ENCODE measurements around the gene SDHB.
"Not testable (repeated sequence)": the region's sequence is repeated elsewhere in the genome, so short reads cannot be mapped to it uniquely, and the experiment has no call there.

The SDHB gene

GRCh38 chr1:17075470-17076255, 21.8 kb upstream of the SDHB start:
- DNase-seq (ENCODE audit: low spot score) = no peak

- DNase-seq (ENCODE audit: low spot score) = no peak
These were observed 18.0 kb upstream of the SDHB start for GRCh38 chr1:17071794-17072193.

- DNase-seq (ENCODE audit: low spot score) = no peak
These were observed 16.3 kb upstream of the SDHB start for GRCh38 chr1:17070163-17070525.

GRCh38 chr1:17069452-17070162, 15.8 kb upstream of the SDHB start:
- DNase-seq (ENCODE audit: low spot score) = peak; percentile 38

- DNase-seq (ENCODE audit: low spot score) = no peak
These were observed 15.0 kb upstream of the SDHB start for GRCh38 chr1:17068789-17069188.

GRCh38 chr1:17067465-17068240, 13.8 kb upstream of the SDHB start:
- no peak for DNase-seq (ENCODE audit: low spot score)

- DNase-seq (ENCODE audit: low spot score) = no peak
These were observed 13.2 kb upstream of the SDHB start for GRCh38 chr1:17067069-17067426.

- DNase-seq (ENCODE audit: low spot score) = no peak
These were observed 12.7 kb upstream of the SDHB start for GRCh38 chr1:17066361-17067068.

- no peak for DNase-seq (ENCODE audit: low spot score)
These were observed 11.8 kb upstream of the SDHB start for GRCh38 chr1:17065666-17066065.

- not testable (repeated sequence) for DNase-seq (ENCODE audit: low spot score)
These were observed 8.9 kb upstream of the SDHB start for GRCh38 chr1:17062751-17063150.

GRCh38 chr1:17061892-17062291, 8.1 kb upstream of the SDHB start:
- no peak for DNase-seq (ENCODE audit: low spot score)

GRCh38 chr1:17061486-17061885, 7.7 kb upstream of the SDHB start:
- no peak for DNase-seq (ENCODE audit: low spot score)

- no peak for DNase-seq (ENCODE audit: low spot score)
These were observed 6.5 kb upstream of the SDHB start for GRCh38 chr1:17060306-17060749.

GRCh38 chr1:17059391-17060305, 5.8 kb upstream of the SDHB start:
- peak; percentile 76 for DNase-seq (ENCODE audit: low spot score)

GRCh38 chr1:17056551-17056950, 2.7 kb upstream of the SDHB start:
- DNase-seq (ENCODE audit: low spot score) = no peak

GRCh38 chr1:17055801-17056200, 2.0 kb upstream of the SDHB start:
- no peak for DNase-seq (ENCODE audit: low spot score)

- no peak for DNase-seq (ENCODE audit: low spot score)
These were observed 647 bp downstream of the SDHB start for GRCh38 chr1:17053086-17053684.

- DNase-seq (ENCODE audit: low spot score) = no peak
These were observed 1.2 kb downstream of the SDHB start for GRCh38 chr1:17052641-17053040.

- no peak for DNase-seq (ENCODE audit: low spot score)
These were observed 1.8 kb downstream of the SDHB start for GRCh38 chr1:17052038-17052437.

- no peak for DNase-seq (ENCODE audit: low spot score)
These were observed 5.9 kb downstream of the SDHB start for GRCh38 chr1:17047924-17048323.

GRCh38 chr1:17046334-17046657, 7.5 kb downstream of the SDHB start:
- no peak for DNase-seq (ENCODE audit: low spot score)

Measured in left forelimb (tissue), 1 donor.